Left cardiac atrium (tissue), 4 donors: ENCODE results near the gene FABP3. TPM values are rescaled to one million over a fixed set of nuclear protein-coding genes. Genes with fewer than 3 reads are reported as not detected.

Experiments used
- ATAC-seq, 2 donors: fragments of 200-7000 bp; cut with Tn5 transposase; one replicate each; pipeline ENCODE4 v1.9.1; 2020; ENCODE audit warnings: mild to moderate bottlenecking in 2 of 2, moderate library complexity in 2 of 2
- DNase-seq: peaks from one replicate; pipeline ENCODE4 v3.0.0-alpha.2; 2020
- intact Hi-C, 2 donors: fragments of 100-400 bp; cut with DNase I; formaldehyde crosslinking; loops; one replicate each; pipeline versions ENCODE4 v1.14.1 to v1.15.1; 2022 to 2023
- total RNA-seq, 2 donors: library from RNA; stranded (reverse); fragmentation: NEBNext Ultra II Directional; extraction: Animal tissue kit (Norgen Biotek cat#: 25700); gene quantifications; one replicate each; pipeline ENCODE4 v1.2.1, GENCODE V29; 2021
- donor health status: DM: no; HTN: yes; CAD: no.
- donor health status: DM: no; HTN: yes; CAD: no; lungs with severe emphysema.
- donor health status: DM: yes; HTN: yes; CAD: no.
- donor health status: Dilated cardiomyopathy.

Gene FABP3
- total RNA-seq, 2 donors from 2014 or later, result 2,432 to 3,075 TPM

DNA sequence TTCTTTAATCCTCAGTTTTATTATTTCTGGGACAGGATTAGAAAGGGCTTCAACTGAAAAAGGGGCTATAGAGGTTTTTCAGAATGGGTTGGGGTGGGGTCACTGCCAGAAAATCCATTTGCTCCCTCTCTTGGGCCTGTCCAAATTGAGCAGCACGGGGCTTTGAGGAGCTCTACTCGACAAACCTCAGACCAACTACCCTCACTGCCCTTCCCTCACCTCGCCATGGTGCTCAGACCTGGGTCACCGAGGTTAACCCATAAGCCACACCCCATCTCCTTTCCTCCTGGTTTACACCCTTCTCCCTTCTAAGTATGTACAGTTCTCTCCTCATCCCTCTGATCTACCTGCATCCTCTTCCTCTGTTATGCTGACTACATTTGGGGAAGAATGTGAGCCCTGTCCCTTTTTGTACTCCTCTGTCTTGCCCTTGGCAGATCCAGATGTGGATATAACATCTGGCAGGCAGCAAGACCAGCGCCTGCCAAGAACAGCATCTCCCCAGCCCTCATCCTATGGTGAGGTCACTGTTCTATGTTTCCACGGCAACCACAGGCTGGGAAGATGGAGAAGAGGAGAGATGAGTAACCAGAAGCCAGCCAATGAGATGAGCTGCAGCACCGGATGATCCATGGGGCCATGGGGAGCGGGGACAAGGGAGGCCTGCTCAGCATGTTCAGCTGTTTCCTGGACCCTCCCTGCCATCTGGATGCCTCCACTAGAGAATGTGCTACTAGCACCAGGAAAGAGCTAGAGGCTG, 3.7 kb upstream of the FABP3 start:
- no peak for ATAC-seq
- intact Hi-C loops, result no loop called here
- DNase-seq, result no peak

DNA sequence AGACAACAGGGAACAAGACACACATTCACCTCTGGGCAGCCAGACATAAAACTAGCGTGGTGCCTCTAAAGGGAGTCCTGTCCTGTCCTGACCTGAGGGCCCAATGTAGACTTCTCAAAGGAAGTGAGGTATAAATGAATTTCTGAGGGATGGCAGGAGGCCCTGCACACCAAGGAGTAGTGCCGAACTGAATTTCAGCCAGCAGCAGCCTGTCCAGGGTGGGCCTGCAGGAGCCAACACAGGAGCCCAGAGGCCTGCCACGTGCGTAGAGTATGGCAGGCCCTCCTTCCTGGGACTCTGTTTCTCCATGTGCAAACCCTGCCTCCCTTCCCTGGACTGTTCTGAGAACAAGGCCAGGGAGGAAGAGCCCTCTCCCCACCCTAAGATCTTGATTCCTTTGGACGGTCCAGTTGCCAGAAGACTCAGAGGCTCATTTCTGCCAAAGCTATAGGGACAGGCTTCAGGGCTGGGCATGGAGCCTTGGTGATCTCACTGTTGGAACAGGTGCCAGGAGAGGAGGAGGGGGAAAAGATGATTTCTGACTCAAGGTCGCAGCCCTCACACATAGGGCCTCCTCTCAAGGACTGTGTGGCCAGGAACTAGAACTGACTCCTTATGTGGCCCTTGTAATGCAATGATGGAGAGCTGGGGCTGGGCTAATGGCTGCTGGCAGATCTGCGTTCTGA, 1.8 kb upstream of the FABP3 start:
- intact Hi-C loops, result no loop called here
- ATAC-seq (peak; percentile 9 to 53), DNase-seq (no peak)

DNA sequence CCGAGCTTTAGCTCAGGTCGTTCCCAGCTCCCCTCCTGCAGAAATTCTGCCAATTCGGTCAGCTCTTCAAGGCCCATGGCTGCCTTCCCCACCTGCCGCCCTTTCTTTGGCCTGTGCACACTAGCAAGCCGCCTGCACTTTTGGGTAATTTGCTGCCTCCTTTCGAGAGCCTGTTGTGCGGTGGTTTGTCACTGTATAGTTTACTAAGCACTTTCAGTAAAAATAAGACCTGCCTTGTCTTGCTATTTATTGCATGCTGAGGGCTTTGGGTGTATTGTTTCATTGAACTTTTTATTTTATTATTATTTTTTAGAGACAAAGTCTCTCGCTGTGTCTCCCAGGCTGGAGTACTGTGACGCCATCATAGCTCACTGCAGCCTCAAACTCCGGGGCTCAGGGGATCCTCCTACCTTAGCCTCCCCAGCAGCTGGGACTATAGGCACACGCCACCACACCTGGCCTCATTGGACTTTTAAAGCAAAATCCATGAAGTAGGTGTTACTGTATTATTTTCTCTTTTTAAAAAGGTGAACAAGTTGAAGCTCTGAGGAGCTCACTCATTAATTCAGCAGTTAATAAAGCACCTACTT, 1.1 kb upstream of the FABP3 start:
- intact Hi-C loops, result no loop called here
- DNase-seq, result no peak
- no peak for ATAC-seq

DNA sequence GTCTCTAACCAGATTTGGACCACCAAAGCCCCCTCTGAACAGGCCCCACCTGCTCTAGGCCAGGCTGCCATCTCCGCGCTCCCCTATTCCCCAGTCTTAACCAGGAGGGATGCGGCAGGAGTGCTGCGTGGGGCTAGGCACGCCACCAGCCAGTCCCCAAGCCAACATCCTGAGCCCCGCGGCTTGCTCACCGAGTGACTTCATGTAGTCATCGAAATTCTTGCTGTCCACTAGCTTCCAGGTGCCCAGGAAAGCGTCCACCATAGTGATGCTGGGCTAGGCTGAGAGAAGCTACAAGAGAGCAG, 173 bp downstream of the FABP3 start:
- intact Hi-C loops, result no loop called here
- ATAC-seq, result no peak
- no peak for DNase-seq

DNA sequence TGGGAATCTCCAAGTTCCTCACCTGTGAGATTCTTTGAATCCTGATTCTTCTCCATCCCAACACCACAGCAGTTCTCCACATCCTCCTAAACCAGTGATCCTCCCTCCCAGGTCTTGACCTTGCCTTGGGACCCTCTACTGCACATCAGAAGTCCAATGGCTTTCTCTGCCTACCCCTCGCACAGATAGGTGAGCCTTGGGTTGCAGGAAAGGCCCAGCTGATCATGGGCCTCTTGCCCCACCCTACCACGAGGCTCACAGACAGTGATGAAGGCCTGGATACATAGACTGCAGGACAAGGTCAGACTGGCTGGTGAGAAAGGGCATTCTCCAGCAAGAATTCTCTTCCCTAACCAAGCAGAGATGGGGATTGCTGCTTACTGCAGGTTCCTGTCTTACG, 825 bp downstream of the FABP3 start:
- intact Hi-C loops, result no loop called here
- ATAC-seq, result no peak
- DNase-seq, result no peak

DNA sequence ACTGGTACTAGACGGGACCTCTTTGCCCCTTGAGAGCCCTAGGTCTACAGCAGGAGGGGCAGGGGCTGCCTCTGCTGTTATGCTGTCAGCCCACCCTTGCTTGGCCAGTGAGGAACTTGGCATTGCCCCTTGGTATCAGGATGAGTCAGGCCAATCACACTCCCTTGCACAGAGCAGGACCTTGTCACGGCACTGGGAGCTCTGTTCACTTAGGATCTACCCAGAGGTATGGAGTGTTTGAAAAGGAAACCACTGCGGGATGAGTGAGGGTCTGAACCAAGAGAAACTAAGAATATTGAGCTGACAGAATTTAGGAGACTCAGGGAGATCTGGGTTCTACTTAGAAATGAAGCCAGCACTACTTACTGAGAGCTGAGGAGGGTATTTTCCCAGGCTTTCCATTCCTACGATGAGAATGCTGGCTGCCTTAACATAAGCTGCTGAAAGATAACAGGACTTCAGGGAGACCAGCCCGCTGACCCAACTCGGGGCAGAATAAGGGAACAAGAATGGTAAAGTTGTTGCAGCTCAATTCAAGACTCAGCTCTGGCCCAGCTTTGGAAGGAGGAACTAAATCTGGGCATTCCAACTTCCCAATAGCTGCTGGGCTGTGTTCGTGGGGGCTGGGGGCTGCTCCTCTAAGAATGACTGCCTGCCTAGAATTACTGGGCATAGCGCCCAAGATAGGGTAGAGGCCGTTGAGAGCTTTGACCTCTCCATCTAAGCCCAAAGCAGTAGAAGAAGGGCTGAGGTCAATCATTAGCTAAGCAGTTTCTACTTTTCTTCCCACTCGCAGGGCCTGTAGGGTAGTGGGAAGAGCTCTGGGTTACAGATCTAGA, 1.5 kb downstream of the FABP3 start:
- peak in 1 of 2 donors; percentile 5 for ATAC-seq
- DNase-seq, result peak; percentile 37
- intact Hi-C loops, result no loop called here

DNA sequence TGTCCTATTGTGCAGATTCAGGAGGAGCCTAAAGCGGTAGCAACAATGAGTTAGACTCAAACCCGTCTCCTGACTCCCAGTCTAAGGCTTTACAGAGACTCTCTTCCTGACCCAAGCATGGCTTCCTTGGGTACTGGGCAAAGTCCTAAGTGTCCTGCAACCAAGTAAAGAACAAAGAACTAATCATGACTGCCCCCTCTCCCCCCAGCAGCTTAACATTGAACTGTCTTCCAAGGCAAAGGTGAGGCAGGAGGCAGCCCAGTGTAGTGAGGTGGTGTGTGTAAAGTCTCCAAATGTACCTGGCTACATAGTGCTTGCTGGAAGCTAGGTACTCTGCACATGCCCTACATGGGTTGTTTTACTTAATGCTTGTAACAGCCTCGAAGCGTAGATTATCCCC, 2.3 kb downstream of the FABP3 start:
- DNase-seq (no peak), ATAC-seq (no peak)
- intact Hi-C loops, result no loop called here

DNA sequence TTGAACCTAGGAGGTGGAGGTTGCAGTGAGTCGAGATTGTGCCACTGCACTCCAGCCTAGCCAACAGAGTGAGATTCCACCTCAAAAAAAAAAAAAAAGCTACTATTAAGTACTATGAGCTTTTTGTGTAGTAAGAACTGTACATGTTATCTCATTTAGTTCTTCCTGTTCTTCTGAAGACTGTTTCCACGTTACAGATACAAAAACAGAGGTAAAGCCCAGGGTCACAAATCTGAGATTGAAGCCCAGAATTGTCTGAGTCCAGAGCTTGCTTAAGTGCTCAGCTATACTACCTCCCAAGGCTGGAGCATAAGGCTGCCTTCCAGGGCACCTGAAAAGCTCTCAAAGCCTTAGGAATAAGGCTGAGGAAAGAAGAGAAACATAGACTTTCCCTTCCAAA, 2.9 kb downstream of the FABP3 start:
- intact Hi-C loops, result no loop called here
- DNase-seq, result no peak

DNA sequence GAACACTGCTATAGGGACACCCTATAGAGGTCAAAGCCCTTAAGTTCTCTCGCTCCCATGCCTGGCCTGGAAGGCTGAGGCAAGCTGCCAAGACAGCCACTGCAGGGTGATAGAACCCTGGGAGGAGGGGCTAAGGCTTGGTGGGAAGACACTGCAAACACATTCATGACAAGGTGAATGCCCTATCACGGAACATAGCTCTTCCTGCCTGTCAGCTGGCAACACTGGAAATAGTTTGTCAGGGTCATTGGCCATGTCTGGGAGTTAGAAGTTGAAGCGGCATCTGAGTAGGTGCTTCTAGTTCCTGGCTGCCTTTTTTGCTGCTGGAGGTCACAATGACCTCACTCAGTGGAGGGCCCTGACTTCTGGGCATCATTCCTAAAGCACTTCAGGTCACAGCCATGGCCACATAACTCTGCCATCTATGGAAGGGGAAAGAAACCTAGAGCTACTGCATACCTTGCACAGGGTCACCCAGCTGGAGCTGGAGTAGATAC, 4.2 kb downstream of the FABP3 start:
- intact Hi-C loops, result no loop called here
- DNase-seq (peak; percentile 49), ATAC-seq (peak; percentile 43 to 45)

More for the DNA sequence above, 2.9 kb downstream of the FABP3 start:
- ATAC-seq, result no peak

DNA sequence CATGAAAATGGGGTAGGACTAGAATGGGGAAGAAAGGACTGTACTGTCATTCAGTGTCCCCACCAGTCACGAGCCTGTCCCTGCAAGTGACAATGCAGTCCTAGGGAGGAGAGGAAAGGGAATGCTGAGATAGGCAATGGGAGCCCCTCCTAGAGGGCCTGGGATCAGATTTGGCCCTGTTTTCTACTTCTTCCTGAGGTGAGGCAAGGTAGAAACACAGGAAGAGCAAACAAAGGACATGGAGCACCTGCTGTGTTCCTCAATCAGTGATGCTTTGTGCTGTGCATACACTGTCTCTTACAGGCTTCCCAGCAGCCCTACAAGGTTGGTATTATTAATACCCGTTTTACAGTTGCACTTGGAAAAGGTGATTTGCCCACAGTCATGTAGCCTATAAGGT, 6.1 kb downstream of the FABP3 start:
- intact Hi-C loops, result no loop called here
- ATAC-seq (no peak), DNase-seq (no peak)

DNA sequence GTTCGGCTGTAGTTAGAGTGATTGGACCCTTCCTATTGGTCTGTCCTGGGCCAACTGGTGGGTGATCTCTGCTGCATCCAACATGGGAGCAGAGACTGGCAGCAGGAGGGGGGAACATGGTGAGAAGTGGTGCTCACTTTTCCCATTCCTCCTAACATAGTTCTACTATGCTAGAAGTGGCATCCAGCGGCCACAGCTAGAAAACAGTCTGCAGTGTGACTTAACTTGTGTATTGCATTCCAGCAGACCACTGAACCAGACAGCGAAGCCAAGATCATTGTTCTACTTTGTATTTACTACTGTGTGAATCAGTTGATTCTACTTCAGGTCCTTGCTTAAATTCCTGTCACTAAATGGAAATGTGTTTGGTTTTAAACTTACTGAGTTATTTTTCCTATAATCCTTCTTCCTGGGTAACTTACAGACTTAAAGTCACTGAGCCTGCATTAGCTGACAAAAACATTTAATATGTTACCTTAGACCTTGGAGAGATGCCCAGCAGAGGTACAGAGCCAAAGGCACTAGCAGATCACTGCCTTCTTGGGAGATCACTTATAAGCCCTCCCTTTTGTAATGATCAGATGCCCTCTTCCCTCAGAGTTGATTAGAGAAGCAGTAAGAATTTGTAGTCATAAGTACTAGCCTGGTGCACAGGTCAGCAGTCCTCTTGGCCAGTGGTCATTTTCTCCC, 8.2 kb downstream of the FABP3 start:
- ATAC-seq (no peak), DNase-seq (no peak)
- intact Hi-C loops, result no loop called here

DNA sequence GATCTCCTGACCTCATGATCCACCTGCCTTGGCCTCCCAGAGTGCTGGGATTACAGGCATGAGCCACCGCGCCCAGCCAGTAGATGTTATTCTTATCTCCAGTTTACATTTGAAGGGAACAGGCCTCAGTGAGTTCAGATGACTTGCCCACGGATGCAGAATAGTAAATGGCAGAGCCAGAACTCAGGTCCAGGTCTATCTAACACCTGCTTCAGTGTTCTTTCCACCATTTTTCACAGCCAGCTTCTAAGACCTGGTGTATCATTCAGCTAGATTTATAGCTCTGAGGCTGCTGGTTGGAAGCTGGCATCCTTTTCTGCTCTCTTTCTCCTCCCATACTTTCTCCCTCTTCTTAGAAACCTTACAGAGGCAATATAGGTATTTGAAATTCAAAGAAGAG, 10.8 kb downstream of the FABP3 start:
- ATAC-seq (no peak), DNase-seq (no peak)
- intact Hi-C loops, result no loop called here

DNA sequence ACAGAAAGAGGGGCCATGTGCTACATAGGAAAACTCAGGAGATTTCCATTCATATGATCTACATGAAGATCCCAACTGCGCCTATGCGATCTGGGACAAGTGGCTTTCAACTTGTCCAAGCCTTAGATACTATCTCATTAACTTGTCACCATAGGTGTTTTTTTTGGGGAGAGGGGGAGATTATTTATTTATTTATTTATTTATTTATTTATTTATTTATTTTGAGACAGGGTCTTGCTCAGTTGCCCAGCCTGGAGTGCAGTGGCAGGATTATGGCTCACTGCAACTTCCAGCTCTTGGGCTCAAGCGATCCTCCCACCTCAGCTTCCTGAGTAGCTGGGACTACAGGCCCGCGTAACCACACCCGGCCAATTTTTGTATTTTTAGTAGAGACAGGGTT, 11.3 kb downstream of the FABP3 start:
- intact Hi-C loops, result no loop called here
- ATAC-seq, result peak in 1 of 2 donors; percentile 6
- DNase-seq, result no peak

DNA sequence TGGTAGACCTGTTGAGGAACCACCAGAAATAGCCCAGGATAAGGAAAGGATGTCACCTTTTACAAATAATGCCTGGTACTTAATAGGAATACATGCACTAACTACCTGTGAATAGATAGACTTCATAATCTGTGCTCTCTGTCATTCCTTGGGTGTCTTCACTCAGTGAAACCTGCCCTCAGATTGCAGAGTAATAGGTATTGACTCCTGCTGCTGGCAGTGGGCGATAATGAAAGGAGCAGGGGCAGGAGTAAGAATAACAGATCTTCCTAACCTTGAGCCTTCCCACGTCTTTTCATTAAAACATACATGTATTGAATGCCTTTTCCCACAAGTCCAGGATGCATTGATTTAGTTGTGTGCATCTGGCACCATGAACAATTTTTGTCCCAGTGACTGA, 16.4 kb downstream of the FABP3 start:
- ATAC-seq (no peak), DNase-seq (no peak)
- intact Hi-C loops, result no loop called here

DNA sequence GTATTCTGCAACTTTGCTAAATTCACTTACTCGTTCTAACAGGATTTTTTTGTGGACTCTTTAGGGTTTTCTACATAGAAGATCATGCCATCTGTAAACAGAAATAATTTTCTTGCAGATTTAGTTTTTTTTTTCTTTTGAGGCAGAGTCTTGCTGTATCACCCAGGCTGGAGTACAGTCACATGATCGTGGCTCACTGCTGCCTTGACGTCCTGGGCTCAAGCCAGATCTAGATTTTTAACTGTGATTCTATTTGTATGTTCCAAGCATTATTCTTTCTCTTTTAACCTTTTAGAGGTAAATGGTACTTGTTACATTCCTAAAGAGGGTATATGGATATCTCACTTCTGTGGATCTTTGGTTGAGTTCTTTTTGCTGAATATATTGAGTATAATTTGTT, 18.6 kb downstream of the FABP3 start:
- no peak for ATAC-seq
- no peak for DNase-seq
- intact Hi-C loops, result no loop called here

DNA sequence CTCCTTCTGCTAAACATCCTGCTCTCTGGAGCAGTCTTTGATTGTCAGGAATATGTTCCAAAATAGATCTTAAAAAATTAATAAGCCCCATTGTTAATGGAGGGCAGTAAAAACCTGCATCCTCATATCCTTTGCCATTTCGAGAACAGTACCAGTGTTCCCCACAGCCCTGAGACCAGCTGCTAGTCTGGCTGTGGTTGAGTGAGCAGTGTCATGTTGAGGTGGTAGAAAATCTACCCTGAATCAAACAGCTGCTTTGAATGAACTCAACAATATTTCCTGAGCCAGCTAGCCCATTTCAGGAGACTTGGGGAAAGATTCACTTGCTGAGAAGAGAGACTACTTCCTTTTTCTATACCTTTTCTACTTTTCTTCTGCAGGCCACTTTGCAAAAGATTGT, 24.4 kb downstream of the FABP3 start:
- DNase-seq (no peak), ATAC-seq (no peak)
- intact Hi-C loops, result no loop called here

DNA sequence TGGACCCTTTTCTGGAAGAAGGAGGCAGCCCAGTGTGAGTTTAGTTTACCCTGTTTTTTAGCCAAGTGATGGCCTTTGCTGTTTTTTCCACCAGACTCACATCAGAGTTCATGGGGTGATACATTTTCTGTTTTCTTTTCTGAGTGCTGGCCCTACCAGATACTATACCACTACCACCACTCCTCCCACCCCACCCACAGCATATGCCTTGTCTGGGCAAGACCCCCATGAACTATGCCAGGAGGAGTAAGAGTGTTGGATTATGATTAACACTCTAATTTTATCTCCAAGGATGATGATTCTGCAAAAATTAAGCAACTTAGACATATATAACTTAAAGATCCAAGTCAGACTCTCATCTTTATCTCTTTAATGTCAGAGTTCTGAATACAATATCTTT, 26.1 kb downstream of the FABP3 start:
- DNase-seq, result no peak
- ATAC-seq, result no peak
- intact Hi-C loops, result no loop called here

DNA sequence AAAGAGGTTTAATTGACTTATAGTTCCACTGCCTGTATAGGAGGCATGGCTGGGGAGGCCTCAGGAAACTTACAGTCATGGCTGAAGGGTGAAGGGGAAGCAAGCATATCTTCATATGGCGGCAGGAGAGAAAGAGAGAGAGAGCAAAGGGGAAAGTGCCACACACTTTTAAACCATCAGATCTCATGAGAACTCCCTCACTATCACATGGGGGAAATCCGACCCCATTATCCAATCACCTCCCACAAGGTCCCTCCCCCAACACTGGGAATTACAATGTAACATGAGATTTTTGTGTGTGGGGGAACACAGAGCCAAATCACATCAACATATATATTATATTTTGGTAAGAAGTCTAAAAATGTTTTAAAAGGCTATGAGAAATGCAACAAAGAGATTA, 27.2 kb downstream of the FABP3 start:
- intact Hi-C loops, result no loop called here
- no peak for ATAC-seq
- DNase-seq, result no peak

DNA sequence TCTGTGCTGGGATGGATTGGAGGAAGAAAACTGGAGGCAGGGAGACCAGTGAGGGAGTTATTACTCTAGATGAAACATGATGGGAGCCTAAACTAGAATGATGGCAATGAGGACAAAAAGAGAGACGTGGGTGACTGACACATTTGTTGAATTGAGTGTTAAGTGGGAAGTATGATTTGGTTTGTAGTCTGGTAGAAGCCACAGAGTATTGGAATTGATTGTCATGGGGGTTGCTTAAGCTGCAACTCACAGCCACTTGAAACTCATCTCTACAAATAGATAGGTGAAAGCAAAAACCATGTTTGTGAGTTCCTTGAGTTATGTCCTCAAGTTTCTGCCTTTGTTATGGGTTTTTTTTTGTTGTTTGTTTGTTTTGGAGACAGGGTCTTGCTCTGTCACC, 28.4 kb downstream of the FABP3 start:
- intact Hi-C loops, result no loop called here

More for the DNA sequence above, 28.4 kb downstream of the FABP3 start:
- ATAC-seq (no peak), DNase-seq (no peak)
